DND-41 (cell line): ENCODE results near the gene TOGARAM1.

Experiments used
- ATAC-seq: fragments of 200-7000 bp; cut with Tn5 transposase; 3 replicates; pipeline ENCODE4 v1.9.1; 2021; ENCODE audit warnings: low read depth; ENCODE audit not compliant: insufficient read depth
- DNase-seq: peaks from one replicate; pipeline ENCODE4 v3.0.0-alpha.2; 2020
- H2AFZ ChIP-seq: 2 replicates; pipeline ENCODE4 v1.6.0; 2012; ENCODE audit warnings: low read depth, low read length
- H3K27ac ChIP-seq: 2 replicates; pipeline ENCODE4 v1.5.1; 2012; ENCODE audit warnings: low read length, inconsistent platforms
- H3K27me3 ChIP-seq: fragments of 200-600 bp; sonication (generic); 2 replicates; pipeline ENCODE4 v1.6.0; 2012; ENCODE audit warnings: low read length, mild to moderate bottlenecking, inconsistent platforms; ENCODE audit not compliant: insufficient read depth, poor library complexity
- H3K36me3 ChIP-seq: 2 replicates; pipeline ENCODE4 v1.5.1; 2012; ENCODE audit warnings: low read length, inconsistent platforms; ENCODE audit not compliant: insufficient read depth
- H3K4me1 ChIP-seq: 2 replicates; pipeline ENCODE4 v1.5.1; 2012; ENCODE audit warnings: mild to moderate bottlenecking, low read length; ENCODE audit not compliant: insufficient read depth
- H3K4me2 ChIP-seq: 2 replicates; pipeline ENCODE4 v1.6.0; 2012; ENCODE audit warnings: mild to moderate bottlenecking, moderate library complexity, low read length, inconsistent platforms; ENCODE audit not compliant: insufficient read depth
- H3K4me3 ChIP-seq, 2 experiments: fragments of 200-600 bp in 1 of 2; shearing (Covaris generic) in 1 of 2; 2 replicates each; pipeline ENCODE4 v1.5.1; 2012 to 2016; ENCODE audit warnings: inconsistent platforms in 2 of 2, low read length in 2 of 2, mild to moderate bottlenecking in 2 of 2, low read depth in 1 of 2, moderate library complexity in 1 of 2
- H3K79me2 ChIP-seq: 2 replicates; pipeline ENCODE4 v1.6.0; 2012; ENCODE audit warnings: low read length, inconsistent platforms; ENCODE audit not compliant: insufficient read depth
- H3K9ac ChIP-seq: 2 replicates; pipeline ENCODE4 v1.6.0; 2012; ENCODE audit warnings: low read depth, mild to moderate bottlenecking, inconsistent platforms, low read length, moderate library complexity
- H3K9me3 ChIP-seq: 2 replicates; pipeline ENCODE4 v1.5.1; 2012; ENCODE audit warnings: low read length, moderate library complexity, mild to moderate bottlenecking, inconsistent platforms; ENCODE audit not compliant: insufficient read depth, severe bottlenecking
- H4K20me1 ChIP-seq: 2 replicates; pipeline ENCODE4 v1.6.0; 2012; ENCODE audit warnings: low read length; ENCODE audit not compliant: insufficient read depth
- EZH2 ChIP-seq: IDR thresholded peaks from 3 replicates; pipeline ENCODE4 v1.6.1; 2012; ENCODE audit warnings: borderline replicate concordance, low read depth, mild to moderate bottlenecking, moderate library complexity, low read length, inconsistent platforms; ENCODE audit not compliant: severe bottlenecking
- TF ChIP-seq, protein P1 (sequence below): IDR thresholded peaks from 2 replicates; pipeline ENCODE4 v1.5.1; 2012; ENCODE audit warnings: borderline replicate concordance, low read length, moderate library complexity, mild to moderate bottlenecking; ENCODE audit not compliant: poor library complexity, severe bottlenecking; ENCODE audit errors: extremely low read depth

Gene TOGARAM1

DNA sequence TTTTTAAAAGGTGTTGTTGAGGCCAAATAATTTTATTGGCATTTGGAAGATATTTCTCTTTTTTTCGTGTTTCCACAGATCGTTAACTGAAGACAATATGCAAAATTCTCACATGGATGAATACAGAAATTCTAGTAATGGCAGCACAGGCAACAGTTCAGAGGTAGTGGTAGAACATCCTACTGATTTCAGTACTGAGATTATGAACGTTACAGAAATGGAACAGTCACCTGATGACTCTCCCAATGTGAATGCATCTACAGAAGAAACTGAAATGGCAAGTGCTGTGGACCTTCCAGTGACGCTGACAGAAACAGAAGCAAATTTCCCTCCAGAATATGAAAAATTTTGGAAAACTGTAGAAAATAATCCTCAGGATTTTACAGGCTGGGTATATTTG lies 133.2 kb downstream of the TOGARAM1 start:
- Histone ChIP-seq H4K20me1 (peaks cover 40% of the 10 kb centered on the region), H3K9ac (no peak overlapping the region), H3K27me3 (no peaks in the 10 kb centered on the region), H3K79me2 (peaks cover 79% of the 10 kb centered on the region), H2AFZ (no peak overlapping the region), H3K9me3 (no peaks in the 10 kb centered on the region), H3K4me3 (no peak overlapping the region), H3K27ac (no peak overlapping the region), H3K36me3 (peaks cover 57% of the 10 kb centered on the region), H3K4me2 (no peak overlapping the region), H3K4me1 (no peaks in the 10 kb centered on the region)
- DNase-seq (no peak), ATAC-seq (no peak)
- TF ChIP-seq, protein P1, sequence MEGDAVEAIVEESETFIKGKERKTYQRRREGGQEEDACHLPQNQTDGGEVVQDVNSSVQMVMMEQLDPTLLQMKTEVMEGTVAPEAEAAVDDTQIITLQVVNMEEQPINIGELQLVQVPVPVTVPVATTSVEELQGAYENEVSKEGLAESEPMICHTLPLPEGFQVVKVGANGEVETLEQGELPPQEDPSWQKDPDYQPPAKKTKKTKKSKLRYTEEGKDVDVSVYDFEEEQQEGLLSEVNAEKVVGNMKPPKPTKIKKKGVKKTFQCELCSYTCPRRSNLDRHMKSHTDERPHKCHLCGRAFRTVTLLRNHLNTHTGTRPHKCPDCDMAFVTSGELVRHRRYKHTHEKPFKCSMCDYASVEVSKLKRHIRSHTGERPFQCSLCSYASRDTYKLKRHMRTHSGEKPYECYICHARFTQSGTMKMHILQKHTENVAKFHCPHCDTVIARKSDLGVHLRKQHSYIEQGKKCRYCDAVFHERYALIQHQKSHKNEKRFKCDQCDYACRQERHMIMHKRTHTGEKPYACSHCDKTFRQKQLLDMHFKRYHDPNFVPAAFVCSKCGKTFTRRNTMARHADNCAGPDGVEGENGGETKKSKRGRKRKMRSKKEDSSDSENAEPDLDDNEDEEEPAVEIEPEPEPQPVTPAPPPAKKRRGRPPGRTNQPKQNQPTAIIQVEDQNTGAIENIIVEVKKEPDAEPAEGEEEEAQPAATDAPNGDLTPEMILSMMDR, result no peak
- TF ChIP-seq EZH2, result no peak

DNA sequence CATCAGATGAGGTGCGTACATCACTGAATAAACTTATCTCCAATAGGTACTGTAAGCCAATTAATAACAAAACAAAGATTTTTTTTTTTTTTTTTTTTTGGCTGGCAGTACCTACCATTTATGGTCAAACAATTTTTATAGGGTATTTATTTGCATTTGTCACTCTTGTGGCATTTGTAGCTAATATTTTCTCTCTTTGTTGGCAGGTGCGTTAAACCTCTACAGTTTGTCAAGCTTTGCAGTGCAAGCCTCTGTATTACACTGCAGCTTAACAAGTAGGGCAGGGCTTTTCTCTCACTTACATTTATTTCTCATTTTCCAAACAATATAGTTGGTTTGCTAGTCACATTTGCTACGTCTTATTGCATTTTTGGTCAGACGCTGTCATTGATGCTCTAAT lies 134.2 kb downstream of the TOGARAM1 start:
- ATAC-seq (no peak), DNase-seq (no peak)
- Histone ChIP-seq H3K4me1 (no peaks in the 10 kb centered on the region), H3K36me3 (peaks cover 65% of the 10 kb centered on the region), H3K79me2 (peaks cover 73% of the 10 kb centered on the region), H3K4me3 (no peak overlapping the region), H3K9ac (no peak overlapping the region), H4K20me1 (peaks cover 29% of the 10 kb centered on the region), H3K4me2 (no peak overlapping the region), H3K9me3 (no peaks in the 10 kb centered on the region), H3K27me3 (no peaks in the 10 kb centered on the region), H2AFZ (no peak overlapping the region), H3K27ac (no peak overlapping the region)
- TF ChIP-seq EZH2, result no peak
- TF ChIP-seq, protein P1, result no peak

DNA sequence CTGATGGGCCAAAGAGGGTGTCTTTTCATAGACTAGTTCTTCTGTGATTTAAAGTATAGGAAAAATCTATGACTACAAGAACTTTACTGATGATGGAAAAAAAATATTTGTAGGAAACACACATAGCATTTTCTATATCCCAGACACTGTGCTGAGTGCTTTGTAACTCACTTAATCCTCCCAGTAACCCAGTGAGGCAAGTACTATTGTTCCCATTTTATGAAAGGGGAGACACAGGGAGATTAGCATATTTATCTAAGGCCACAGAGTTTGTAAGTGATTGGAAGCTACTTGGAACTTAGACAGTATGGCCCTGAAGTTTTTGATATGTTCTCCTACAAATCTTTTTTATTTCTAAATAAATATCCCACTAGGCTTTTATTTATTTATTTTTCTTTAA lies 141.8 kb downstream of the TOGARAM1 start:
- Histone ChIP-seq H3K9me3 (no peaks in the 10 kb centered on the region), H3K4me1 (no peaks in the 10 kb centered on the region), H3K36me3 (peaks cover 93% of the 10 kb centered on the region), H3K9ac (no peak overlapping the region), H3K79me2 (peaks cover 16% of the 10 kb centered on the region; the same call in 1 of the 2 replicates), H3K27me3 (no peaks in the 10 kb centered on the region), H3K4me3 (no peak overlapping the region), H3K27ac (no peak overlapping the region), H4K20me1 (0 out of 2 replicates have a peak, but pooled peaks cover 4% of the 10 kb centered on the region), H2AFZ (no peak overlapping the region), H3K4me2 (no peak overlapping the region)
- TF ChIP-seq, protein P1, result no peak
- no peak for TF ChIP-seq EZH2
- ATAC-seq (no peak), DNase-seq (no peak)

DNA sequence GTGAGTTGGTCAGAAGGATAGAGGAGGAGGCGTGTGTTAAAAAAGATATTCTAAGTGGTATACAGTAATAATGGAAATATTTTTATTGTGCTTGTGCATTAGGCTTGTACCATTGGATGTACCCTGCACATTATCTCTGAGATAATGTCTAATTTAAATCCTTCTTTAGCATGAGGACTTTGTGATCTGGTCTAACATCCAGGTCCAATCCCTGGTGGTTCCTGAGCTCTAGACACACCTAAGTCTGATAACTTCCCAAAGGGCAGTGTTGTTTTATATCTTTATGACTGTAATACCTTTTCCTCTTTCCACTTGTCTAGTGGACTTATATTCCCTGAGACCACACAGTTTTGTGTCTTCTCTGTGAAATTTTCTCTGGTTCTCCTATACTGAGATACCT lies 142.6 kb downstream of the TOGARAM1 start:
- 0 out of 2 replicates have a peak, but pooled peaks cover 3% of the 10 kb centered on the region for H4K20me1 ChIP-seq
- no peak for DNase-seq
- ATAC-seq, result no peak
- H3K4me1 ChIP-seq, result no peaks in the 10 kb centered on the region
- H3K36me3 ChIP-seq, result peaks cover 94% of the 10 kb centered on the region
- no peak overlapping the region for H2AFZ ChIP-seq
- H3K4me3 ChIP-seq, result no peak overlapping the region
- no peaks in the 10 kb centered on the region for H3K27me3 ChIP-seq
- TF ChIP-seq, protein P1, result no peak
- no peak for TF ChIP-seq EZH2
- H3K27ac ChIP-seq, result no peak overlapping the region
- H3K9me3 ChIP-seq, result no peaks in the 10 kb centered on the region
- H3K79me2 ChIP-seq, result peaks cover 16% of the 10 kb centered on the region; the same call in 1 of the 2 replicates
- no peak overlapping the region for H3K4me2 ChIP-seq
- no peak overlapping the region for H3K9ac ChIP-seq
